GM19397 (cell line): ENCODE data around the gene GALNT13.
"Not testable (repeated sequence)": the region's sequence is repeated elsewhere in the genome, so short reads cannot be mapped to it uniquely, and the experiment has no call there.

Experiments used
- ATAC-seq: cut with Tn5 transposase; IDR thresholded peaks from one replicate; pipeline ENCODE4 v1.9.1; 2021; ENCODE audit warnings: mild to moderate bottlenecking, moderate library complexity; ENCODE audit not compliant: unreplicated experiment

The GALNT13 gene

GRCh38 chr2:154459286-154459685 lies 587.6 kb downstream of the GALNT13 start:
- ATAC-seq = no peak

GRCh38 chr2:154462634-154463033 lies 590.9 kb downstream of the GALNT13 start:
- ATAC-seq = no peak

- ATAC-seq = no peak
Observed at GRCh38 chr2:154466226-154466625, 594.5 kb downstream of the GALNT13 start.

GRCh38 chr2:154470376-154470775 lies 598.7 kb downstream of the GALNT13 start:
- no peak for ATAC-seq

- ATAC-seq = not testable (repeated sequence)
Observed at GRCh38 chr2:154471492-154471891, 599.8 kb downstream of the GALNT13 start.

GRCh38 chr2:154477319-154477718 lies 605.6 kb downstream of the GALNT13 start:
- ATAC-seq = no peak

- ATAC-seq = no peak
Observed at GRCh38 chr2:154480521-154480920, 608.8 kb downstream of the GALNT13 start.

GRCh38 chr2:154481336-154481735 lies 609.6 kb downstream of the GALNT13 start:
- ATAC-seq = no peak

GRCh38 chr2:154484338-154485099 lies 612.8 kb downstream of the GALNT13 start:
- ATAC-seq = no peak

GRCh38 chr2:154488801-154489200 lies 617.1 kb downstream of the GALNT13 start:
- ATAC-seq = no peak

- ATAC-seq = no peak
Observed at GRCh38 chr2:154489266-154489858, 617.6 kb downstream of the GALNT13 start.

- no peak for ATAC-seq
Observed at GRCh38 chr2:154490530-154490929, 618.8 kb downstream of the GALNT13 start.

GRCh38 chr2:154495455-154495868 lies 623.7 kb downstream of the GALNT13 start:
- ATAC-seq = peak; percentile 76

- no peak for ATAC-seq
Observed at GRCh38 chr2:154497019-154497418, 625.3 kb downstream of the GALNT13 start.
